Measurements from ENCODE around the gene CREB3L1. TPM values are rescaled to one million over a fixed set of nuclear protein-coding genes. Genes with fewer than 3 reads are reported as not detected.

The CREB3L1 gene
- total and polyA plus RNA-seq, 2 of the 13 experiments (the other 11 are each of a cell fraction or from before 2014, with no cell fraction given), result not detected

GRCh38 chr11:46242952-46243795 is 34.3 kb upstream of the CREB3L1 start (continued):
- TF ChIP-seq ZNF318 (CRISPR knock-in tag; IDR thresholded peaks at IDR 0.05) (peak; percentile 65; the same call in 1 of the 2 replicates), ARHGAP35 (CRISPR knock-in tag; IDR thresholded peaks at IDR 0.05; ENCODE audit: borderline replicate concordance) (no peak), RARG (CRISPR knock-in tag; IDR thresholded peaks at IDR 0.05; ENCODE audit: low read depth) (peak; percentile 87; the same call in 1 of the 2 replicates), U2AF2 (IDR thresholded peaks at IDR 0.05; ENCODE audit: low read depth, low read length) (no peak), MTERF4 (CRISPR knock-in tag; IDR thresholded peaks at IDR 0.05) (no peak), XRCC5 (optimal IDR thresholded peaks at IDR 0.05; ENCODE audit: low read length) (peak; percentile 34), DR1 (CRISPR knock-in tag; IDR thresholded peaks at IDR 0.05) (no peak), SKI (IDR thresholded peaks at IDR 0.05; ENCODE audit: partially characterized antibody) (no peak), SP1 (IDR thresholded peaks at IDR 0.05) (no peak), SP1 (CRISPR knock-in tag; IDR thresholded peaks at IDR 0.05) (peak; percentile 67; the same call in 1 of the 2 replicates), E2F1 (CRISPR knock-in tag; IDR thresholded peaks at IDR 0.05) (peak; percentile 13; the same call in 1 of the 2 replicates), ZNF546 (CRISPR knock-in tag; conservative IDR thresholded peaks at IDR 0.05) (0 out of 2 replicates have a peak, but pooled peaks have one; percentile 58), CCDC6 (CRISPR knock-in tag; IDR thresholded peaks at IDR 0.05) (no peak), ZNF350 (CRISPR knock-in tag; IDR thresholded peaks at IDR 0.05; ENCODE audit: borderline replicate concordance, low read depth) (peak; percentile 76), GZF1 (CRISPR knock-in tag; IDR thresholded peaks at IDR 0.05) (peak; percentile 57; the same call in 1 of the 2 replicates), PHF5A (CRISPR knock-in tag; IDR thresholded peaks at IDR 0.05; ENCODE audit: low read depth, unreplicated experiment) (no peak), MTA3 (CRISPR knock-in tag; IDR thresholded peaks at IDR 0.05) (no peak), NR2F1 (CRISPR knock-in tag; IDR thresholded peaks at IDR 0.05) (no peak), CBX5 (CRISPR knock-in tag; IDR thresholded peaks at IDR 0.05; ENCODE audit: borderline replicate concordance) (no peak), ZBTB21 (CRISPR knock-in tag; IDR thresholded peaks at IDR 0.05) (no peak)
